ENCODE data around the gene GDF2.

GDF2 gene

DNA sequence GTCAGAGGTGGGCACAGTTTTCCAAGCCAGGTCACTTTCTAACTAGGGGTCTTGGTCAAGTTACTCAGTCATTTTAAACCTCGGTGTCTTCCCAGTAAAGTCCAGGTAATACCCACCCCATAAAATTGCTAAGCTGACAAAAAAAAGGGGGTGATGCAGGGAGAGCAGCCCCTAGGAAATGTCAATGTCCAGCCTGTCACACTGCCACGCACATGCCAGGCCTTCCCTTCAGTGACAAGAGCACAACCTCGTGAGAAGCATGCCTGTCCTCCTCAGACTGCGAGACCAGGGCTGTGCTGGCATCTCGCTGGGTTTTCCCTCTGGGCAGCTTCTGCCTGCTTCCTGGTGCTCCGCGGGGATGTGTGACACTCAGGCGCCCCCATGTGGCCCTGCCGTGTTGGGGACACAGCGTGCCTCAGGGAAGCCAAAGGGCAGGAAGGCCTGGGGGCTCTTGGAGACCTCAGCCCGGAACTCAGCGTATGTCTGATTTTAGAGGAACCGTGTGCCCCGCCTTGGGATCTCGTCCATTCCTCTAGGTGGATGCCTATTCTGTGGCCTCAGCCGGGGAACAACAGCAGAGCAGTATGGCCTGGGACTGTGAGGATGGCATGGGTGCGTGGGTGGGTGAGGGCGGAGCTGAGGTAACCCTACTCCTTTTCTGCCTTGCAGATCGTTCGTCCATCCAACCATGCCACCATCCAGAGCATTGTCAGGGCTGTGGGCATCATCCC lies 10.2 kb upstream of the GDF2 start:
- DNase-seq (ENCODE audit: low read depth in 2 of 2) = peak; percentile 65 to 66

DNA sequence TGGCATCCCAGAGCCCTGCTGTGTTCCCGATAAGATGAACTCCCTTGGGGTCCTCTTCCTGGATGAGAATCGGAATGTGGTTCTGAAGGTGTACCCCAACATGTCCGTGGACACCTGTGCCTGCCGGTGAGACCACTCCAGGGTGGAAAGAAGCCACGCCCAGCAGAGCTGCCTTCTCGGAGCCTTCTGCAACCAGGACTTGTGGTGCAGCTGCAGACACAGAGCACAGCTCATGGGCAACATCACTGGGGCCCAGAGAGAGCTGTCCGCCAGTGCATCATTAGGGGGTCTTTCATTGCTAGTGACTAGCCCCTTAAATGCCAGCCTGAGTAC lies 9.6 kb upstream of the GDF2 start:
- no peak for DNase-seq (ENCODE audit: low read depth in 2 of 2)

DNA sequence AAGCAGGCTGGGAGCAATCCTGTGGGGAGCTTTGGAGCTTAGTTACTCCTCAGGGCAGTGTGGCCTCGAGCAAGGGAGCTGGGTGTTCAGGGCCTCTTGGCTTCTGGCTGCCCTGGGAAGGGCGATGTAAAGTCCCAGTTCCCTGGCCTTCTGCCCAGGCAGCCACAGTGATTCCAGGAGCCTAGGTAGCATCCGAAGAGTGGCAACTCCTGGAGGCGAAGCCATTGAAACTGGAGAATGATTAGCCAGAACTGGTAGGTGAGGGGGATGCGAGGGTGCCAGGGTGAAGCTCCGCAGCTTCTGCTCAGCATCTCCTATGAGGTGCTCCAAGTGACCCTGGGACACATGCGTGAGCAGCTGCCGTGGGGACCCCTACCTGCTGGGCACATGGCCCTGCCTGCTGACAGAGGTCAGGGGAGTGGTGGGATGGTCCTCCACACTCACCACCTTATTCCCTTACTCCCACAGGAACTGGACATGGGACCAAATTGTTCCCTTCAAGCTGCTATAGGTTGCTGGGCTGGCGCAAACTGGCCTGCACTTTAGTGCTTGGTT lies 7.8 kb upstream of the GDF2 start:
- DNase-seq (ENCODE audit: low read depth in 2 of 2) = no peak

DNA sequence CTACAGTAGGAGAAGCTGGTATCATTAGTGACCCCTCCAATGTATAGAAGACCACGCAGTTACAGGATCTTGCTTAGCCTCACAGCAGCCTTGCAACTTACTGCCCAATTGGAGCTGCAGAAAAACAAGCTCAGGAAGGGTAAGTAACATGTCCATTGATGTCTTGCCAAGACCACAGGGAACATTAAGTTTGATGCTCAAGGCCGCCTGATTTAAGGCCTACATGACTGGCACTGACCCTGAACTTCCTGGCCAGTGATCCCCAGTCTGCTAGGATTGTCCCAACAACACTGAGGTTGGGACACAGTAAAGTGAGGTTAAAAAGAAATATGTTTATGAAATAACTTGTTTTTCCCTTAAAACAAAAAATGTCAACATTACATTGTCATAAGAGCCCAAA lies 6.8 kb upstream of the GDF2 start:
- DNase-seq (ENCODE audit: low read depth in 2 of 2) = no peak

DNA sequence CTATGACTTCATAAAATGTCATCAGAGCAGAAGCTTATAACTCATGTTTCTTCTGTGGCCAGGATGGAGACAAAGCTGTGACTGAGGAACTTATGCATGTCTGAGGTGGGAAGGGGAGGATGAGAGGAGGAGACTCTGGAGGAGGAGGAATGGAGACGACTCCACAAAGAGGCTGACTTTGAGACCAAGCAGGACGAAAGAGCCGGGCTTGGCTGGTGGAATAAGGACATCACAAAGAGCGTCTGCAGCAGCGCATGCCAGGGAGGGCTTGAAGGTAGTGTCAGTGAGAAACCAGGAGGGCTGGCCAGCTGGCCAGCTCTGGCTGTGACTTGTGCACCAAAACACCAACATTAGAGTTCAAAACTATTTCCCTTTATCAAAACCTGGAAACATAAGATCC lies 6.1 kb upstream of the GDF2 start:
- no peak for DNase-seq (ENCODE audit: low read depth in 2 of 2)

DNA sequence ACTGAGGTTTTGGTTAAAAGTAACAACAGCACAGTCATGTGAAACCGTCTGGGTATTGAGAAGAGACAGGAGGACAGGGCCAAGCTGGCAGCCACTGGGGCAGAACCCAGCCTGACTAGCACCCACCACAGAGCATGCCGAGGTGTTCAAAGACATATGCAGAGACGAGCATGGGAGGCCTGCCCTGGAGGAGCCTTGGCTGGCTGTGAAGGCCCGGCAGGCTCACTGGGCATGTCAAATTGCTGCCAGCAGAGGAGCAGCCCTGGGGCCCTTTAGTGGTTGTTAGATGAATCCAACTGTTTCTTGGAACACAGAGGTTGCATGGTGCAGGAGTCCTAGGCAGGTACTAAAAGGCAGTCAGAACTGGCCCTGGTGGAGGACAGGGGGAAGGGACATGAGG lies 5.0 kb upstream of the GDF2 start:
- DNase-seq (ENCODE audit: low read depth in 2 of 2) = no peak

DNA sequence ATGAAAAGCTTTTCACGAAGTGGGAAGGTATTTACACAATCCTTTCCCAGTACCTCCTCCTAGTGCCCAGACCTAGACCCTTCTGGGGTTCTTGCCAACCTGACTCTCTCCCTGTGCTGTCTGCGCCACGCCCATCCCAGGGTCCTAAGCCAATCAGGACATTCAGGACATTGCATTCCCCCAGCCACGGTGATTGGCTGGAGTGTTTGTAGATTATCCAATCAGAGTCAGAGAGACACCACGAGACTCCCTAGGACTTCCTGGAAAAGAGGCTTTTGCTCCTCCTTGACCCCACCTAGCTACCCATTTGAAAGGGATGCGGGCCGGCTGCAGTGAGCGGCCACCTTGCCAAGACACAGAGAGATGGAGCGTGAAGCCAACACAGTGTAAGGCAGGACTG lies 3.5 kb upstream of the GDF2 start:
- DNase-seq (ENCODE audit: low read depth in 2 of 2) = no peak

DNA sequence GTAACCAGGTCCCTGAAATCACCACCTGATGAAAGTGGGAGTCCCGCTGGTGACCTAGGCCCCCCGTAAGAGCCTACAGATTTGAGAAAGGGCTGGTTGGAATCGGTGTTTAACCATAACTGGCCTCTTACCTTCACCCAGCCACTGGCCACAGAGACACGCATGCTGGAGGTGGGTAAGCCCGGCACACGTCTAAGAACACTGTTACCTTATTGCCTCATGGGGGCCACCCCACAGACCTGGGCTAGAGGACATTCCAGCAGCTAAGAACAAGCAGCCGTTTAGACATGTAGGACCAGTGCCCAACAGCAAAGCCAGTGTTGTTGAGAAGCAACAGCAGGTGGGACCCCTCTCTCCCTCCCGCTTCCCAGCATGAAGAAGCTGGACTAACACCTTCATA lies 2.5 kb upstream of the GDF2 start:
- DNase-seq (ENCODE audit: low read depth in 2 of 2) = no peak

DNA sequence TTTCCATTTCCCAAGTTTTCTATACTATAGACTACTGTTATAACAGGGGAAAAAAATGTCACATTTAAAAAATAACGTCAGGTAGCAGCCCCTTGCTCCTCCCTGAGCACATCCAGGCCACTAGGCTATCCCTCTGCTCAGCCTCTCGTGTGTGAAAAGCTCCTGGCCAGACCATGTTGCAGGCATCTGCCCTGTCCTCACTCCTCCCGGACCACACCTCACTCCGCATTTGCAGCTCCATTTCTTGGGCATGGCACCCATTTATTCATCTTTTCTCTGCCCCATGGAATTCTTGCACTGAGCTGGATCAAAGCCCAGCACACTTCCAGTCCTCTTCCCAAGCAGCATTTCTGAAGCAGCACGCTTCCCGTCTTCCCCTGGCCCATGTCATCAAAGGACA lies 1.4 kb upstream of the GDF2 start:
- no peak for DNase-seq (ENCODE audit: low read depth in 2 of 2)

DNA sequence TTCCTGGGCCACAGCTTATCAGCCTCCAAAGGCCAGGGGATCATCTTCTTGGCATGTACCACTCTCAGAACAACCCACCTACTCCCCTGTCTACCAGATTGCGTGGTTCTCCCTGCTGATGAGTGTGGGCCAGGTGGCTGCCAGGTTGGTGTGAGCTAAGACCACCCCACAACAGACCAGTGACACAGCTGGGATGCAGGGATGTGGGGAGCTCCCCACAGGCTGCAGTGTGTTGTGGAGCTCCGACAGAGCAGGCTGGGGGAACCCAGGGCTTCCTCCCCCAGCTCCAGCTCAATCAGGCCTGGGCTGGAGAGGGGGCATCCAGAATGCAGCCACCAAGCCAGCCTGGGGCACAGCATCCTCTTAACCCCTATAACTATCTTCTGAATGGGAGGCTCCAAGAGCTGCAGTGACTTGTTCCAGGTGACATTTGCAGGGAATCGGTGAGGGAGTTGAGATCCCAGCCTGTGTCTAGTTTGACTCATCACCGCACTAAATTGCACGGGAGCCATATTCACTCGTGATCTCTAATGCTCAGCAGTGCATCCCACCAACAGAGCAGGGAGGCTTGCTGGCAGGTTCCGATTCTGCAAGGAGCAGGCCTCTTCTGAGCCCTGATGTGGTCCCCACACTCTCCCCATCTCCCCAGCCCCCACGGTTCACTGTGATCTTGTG lies 596 bp upstream of the GDF2 start:
- no peak for DNase-seq (ENCODE audit: low read depth in 2 of 2)

DNA sequence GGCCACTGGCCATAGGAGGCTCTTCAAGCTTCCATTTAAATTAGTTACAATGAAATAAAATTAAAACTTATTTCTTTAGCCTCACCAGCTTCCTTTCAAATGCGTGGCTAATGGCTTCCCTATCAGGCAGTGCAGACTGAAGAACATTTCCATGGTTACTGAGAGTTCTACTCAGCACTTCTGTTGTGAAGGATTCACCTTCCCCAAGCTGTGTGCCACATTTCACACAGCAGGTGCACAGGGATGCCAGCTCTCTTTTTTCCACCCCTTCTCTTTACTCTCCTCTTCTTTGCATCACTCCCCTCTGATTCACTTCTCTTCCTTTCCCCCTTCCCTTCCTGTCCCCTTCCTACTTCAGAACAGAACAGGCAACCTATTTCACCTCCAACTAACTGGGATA lies 833 bp downstream of the GDF2 start:
- DNase-seq (ENCODE audit: low read depth in 2 of 2) = no peak

DNA sequence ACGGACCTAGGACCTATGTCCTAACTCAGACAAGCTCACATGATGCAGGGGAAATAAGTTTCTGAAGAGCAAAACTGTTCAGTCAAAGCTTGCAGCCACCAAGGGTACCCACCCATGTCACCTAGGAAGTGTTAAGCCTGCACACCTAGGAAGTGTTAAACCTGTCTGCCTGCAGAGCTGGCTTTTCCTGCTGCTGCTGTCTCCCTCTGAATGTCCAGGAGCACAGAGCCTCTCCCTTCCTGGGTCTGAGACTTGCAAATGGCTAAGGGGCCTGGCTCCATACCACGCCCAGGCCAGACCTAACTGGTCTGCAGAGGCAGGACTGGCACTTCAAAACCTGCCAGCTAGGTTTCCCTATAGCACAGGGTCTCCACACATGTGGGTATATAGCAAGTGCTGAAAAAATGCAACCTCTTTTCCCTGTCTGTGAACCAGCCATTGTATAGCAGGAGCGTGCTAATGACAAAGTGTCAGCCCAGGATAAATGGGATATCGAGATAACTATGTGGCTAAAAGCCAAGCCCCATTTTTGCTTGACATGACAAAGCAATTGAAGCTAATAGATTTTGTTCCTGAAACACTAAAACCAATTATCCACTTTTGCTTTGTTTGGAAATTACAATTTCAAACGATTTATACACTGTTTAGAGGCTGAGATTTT lies 1.5 kb downstream of the GDF2 start:
- no peak for DNase-seq (ENCODE audit: low read depth in 2 of 2)

DNA sequence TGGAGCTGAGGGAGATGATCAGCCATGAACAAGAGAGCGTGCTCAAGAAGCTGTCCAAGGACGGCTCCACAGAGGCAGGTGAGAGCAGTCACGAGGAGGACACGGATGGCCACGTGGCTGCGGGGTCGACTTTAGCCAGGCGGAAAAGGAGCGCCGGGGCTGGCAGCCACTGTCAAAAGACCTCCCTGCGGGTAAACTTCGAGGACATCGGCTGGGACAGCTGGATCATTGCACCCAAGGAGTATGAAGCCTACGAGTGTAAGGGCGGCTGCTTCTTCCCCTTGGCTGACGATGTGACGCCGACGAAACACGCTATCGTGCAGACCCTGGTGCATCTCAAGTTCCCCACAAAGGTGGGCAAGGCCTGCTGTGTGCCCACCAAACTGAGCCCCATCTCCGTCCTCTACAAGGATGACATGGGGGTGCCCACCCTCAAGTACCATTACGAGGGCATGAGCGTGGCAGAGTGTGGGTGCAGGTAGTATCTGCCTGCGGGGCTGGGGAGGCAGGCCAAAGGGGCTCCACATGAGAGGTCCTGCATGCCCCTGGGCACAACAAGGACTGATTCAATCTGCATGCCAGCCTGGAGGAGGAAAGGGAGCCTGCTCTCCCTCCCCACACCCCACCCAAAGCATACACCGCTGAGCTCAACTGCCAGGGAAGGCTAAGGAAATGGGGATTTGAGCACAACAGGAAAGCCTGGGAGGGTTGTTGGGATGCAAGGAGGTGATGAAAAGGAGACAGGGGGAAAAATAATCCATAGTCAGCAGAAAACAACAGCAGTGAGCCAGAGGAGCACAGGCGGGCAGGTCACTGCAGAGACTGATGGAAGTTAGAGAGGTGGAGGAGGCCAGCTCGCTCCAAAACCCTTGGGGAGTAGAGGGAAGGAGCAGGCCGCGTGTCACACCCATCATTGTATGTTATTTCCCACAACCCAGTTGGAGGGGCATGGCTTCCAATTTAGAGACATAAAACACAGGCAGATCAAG lies 3.3 kb downstream of the GDF2 start:
- DNase-seq (ENCODE audit: low read depth in 2 of 2) = no peak

DNA sequence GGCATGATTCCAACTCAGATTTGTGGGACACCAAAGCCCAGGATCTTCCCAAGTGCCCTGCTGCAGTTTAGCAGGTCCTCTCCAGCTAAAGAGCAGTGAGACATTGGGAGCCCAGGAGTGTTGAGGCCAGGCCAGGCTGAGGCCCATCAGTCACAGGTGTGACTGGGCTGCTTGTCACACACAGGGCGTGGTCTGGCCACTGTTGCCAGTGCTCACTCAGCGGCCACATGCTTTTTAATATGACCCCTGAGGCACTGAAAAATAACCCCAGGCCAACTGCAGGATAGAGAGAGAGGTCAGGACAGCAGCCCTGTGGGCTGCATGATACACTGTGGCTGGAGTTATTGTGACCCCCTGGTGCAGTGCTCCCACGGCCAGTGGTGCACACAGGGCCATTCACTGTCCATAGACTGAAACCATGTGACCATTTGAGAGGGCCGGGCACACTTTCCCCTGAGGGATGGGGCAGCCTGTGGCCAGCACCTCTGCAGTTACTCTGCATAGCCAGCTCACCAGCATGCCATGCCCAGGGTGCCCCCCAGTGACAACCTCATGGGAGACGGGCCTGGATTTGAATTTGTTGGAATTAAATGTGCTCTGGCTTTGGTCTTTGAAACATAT lies 4.2 kb downstream of the GDF2 start:
- DNase-seq (ENCODE audit: low read depth in 2 of 2) = no peak

DNA sequence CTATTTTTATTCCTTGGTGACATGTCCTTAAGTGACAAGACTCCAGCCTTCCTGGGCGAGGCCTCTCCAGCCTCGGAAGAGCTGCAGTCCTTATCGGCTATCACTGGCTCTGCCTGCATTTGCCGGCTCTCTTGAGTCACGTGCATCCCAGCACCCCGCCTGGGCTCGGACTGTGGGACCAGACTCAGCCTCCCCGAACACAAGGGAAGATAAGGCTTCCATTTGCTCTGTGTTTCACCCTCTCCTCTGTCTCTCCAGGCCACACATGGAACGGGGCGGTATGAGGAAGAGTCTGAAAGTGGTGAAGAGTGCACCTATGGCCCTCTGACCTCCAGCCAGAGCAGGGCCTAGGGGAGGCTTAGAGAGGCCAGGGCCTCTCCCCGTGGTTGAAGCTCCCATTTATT lies 4.7 kb downstream of the GDF2 start:
- no peak for DNase-seq (ENCODE audit: low read depth in 2 of 2)

DNA sequence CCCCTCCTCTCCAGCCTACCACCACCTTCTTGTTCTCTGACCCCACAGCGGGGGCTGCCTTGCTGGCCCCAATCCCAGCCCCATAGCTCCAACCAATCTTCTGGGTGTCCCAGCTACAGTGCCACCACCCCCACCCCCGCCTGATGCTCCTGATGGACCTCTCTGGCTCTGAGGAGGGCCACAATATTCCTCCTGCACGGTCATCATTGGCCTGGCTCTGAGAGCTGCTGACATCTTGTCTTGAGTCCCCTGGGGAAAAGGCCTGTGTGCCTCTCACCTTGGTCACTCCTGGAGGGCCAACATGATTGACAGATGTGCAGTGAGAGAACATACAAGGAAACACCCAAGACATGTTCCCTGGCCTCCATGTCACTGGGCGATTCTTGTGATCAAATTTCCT lies 7.6 kb downstream of the GDF2 start:
- no peak for DNase-seq (ENCODE audit: low read depth in 2 of 2)

DNA sequence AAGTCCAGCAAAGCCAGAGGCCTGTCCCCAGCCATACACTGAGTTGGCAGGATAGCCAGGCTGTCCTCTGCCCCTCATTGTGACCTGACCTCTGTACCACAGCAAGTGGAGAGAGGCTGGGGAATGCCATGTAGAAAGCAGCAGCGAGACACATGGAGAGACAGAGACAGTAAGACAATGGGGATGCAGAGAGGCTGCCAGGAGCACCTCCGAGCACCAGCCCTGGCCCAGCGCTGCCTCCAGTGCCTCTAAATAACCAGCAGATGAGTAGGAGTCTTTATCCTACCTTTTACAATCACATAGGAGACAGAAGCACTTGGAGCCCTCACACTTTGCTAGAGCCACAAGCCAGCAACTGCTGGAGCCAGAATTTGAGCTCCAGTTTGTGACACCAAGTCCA lies 8.1 kb downstream of the GDF2 start:
- no peak for DNase-seq (ENCODE audit: low read depth in 2 of 2)

DNA sequence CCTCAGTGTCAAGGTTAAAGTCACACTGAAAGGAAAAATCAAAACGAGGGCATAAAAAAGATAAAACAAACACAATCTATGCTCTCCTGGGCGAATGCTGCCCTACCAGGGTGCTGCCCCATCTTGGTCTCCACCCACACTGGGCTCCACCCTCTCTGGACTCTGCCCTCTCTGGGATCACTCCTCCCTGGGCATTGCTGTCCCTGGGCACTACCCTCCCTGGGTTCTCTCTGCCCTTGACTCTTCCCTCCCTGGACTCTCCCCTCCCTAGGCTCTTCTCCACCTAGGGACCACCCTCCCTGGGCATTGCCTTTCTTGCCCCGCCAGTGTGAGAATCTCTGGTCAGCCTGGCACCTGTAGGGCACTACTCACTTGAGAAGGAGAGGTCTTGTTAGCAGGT lies 8.6 kb downstream of the GDF2 start:
- DNase-seq (ENCODE audit: low read depth in 2 of 2) = no peak

DNA sequence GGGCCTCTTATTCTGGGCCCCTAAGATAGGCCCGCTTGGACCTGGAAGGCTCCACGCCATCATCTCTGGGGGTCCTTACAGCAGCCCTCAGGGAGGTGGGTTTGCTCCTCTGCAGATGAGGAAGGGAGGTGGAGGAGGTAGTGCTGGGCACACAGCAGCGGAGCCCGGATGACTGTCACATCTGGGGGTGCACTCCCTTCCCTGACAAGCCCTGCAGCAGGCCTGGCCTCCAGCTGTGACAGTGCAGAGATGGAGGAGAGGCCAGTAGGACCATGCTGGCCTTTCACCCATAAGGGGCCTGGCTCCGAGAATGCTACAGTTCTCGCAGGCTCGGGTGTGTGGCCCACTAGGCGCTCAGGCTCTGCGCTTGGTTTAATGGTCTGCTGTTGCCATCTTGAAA lies 9.2 kb downstream of the GDF2 start:
- no peak for DNase-seq (ENCODE audit: low read depth in 2 of 2)

DNA sequence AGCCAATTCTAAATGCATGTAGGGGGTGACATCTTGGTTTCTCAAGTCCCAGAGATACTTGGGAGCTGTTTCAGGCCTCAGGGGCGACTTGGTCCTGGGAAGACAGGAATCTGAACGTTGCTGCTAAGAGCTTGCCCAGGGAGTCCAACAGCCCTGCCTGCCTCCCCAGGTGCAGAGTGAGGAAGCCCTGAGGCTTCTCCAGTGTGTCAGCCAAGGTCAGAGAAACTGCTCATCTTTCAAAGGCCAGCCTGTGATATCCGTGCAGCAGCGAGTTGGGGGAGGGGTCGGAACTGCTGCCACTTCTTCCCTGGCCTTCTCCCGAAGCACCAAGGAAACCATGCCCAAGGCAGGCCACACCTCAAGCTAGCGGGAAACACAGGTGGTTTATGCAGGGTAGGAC lies 9.7 kb downstream of the GDF2 start:
- DNase-seq (ENCODE audit: low read depth in 2 of 2) = no peak

DNA sequence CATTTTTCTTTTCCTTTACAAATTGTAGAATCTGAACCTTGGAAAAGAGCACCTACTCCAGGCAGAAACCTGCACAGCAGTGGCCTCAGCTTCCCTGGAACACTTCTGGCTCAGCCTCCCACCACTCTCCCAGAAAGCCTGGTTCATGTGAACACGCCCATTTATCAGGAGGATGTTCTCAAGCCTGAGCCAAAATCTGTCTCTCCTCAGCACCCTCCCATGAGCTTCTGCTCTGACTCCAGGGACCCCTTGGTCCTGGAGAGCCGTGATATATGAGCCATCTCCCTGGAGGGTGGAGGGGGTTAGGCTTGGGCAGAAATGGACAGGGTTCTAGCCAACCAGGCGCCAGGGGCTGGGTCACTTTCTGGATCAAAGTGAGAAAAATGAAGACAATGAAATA lies 10.1 kb downstream of the GDF2 start:
- no peak for DNase-seq (ENCODE audit: low read depth in 2 of 2)

DNA sequence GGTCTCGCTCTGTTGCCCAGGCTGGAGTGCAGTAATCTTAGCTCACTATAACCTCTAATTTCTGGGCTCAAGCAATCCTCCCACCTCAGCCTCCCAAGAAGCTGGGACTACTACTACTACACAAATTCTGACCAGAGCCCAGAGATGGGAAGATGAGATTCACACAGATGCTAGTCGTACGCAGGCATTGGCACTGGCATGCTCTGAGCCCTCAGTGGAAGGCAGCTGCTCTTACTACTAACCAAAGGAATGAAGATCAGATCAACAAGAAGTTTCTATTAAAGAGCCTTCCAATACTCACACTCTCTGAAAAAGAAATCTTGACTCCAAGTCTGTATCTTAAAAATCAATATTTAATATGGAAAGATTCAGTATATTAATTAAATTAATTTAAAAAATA lies 10.7 kb downstream of the GDF2 start:
- DNase-seq (ENCODE audit: low read depth in 2 of 2) = no peak

All from activated CD8-positive, alpha-beta memory T cell treated with anti-CD3 and anti-CD28 coated beads for 4 hours (primary cell).